HCEC 1CT (cell line): Measurements from ENCODE around the gene WFIKKN1.

Experiments used
- DNase-seq: peaks from one replicate; pipeline ENCODE4 v3.0.0-alpha.2; 2017

WFIKKN1 gene

GRCh38 chr16:630815-631405, at the start of gene WFIKKN1:
TSS of gene WFIKKN1 (plus strand) at chr16:630985. CDS start at chr16:631254, 269 bp downstream.
- DNase-seq: no peak

DNA sequence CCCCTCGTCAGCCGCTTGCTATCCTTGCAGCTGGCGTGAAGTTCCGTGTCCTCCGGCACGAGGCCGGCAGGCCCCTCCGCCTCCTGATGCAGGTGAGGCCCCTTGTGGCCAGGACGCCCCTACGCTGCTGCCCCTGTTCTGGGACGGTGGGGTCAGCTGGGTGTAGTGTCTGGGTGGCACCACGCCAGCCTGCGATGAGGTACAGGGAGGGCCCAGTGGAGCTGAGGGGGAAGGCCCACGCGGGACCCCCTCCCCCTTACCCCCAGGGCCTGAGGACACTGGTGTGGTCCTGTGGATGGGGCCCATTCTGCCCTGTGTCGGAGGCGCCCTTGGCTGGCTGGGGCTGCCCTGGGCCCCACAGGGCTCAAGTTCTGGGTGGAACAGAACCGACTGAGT, 48.6 kb upstream of the WFIKKN1 start:
- no peak for DNase-seq

GRCh38 chr16:582614-583331, 48.0 kb upstream of the WFIKKN1 start:
- DNase-seq: no peak

GRCh38 chr16:583470-583814, 47.3 kb upstream of the WFIKKN1 start:
- no peak for DNase-seq

DNA sequence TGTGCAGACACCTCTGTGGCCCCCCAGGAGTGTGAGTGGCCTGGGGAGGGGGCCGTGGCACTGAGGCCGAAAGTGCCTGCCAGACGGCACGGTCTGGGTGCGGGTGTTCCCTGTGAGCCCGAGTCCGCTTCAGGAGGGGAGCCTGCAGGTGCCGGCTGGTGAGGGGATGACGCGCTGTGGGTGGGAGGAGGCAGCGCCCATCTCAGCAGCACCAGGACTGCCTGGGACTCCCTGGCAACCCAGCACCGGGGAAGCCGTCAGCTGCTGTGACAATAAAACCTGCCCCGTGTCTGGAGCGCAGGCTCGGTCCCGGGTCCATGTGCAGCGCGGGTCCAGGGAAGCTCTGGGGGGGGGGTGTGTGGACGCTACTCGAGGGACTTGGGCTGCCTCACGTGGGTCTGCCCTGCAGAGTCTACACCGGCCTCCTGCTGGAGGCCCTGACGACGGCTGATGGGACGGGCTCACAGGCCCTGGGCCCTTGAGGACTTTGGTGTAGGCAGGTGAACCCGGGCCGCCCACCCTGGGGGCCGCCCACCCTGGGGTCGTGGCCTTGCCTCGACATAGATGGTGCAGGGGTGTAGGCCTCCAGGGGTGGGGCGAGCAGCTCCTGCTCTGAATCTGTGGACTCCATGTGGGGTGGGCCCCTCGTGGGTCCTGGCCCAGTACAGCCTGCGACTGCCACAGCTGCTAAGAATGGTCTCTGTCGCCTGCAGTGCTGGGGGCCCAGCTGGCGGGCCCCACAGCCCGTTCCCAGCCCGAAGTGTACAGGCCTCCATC, 46.8 kb upstream of the WFIKKN1 start:
- DNase-seq: no peak

DNA sequence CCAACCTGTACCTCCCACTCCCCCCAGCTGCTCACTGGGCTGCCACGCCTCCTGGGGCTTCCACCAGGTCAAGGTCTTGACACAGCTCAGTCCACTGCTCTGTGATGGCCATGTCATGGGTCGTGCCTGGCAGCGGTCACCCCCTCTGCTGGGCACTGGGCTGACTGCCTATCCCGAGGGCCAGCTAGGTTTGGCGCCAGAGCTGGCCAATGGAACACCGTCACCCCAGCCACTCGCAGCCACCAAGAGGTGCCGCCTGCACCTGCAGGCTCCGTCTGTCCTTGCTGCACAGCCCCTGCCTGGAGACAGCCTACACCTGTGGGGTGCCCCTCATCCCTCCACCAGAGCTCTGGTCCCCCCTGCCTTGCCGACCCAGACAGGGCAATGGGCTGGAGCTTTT, 45.4 kb upstream of the WFIKKN1 start:
- DNase-seq: no peak

- no peak for DNase-seq
These were observed 44.6 kb upstream of the WFIKKN1 start for GRCh38 chr16:586047-586644.

GRCh38 chr16:586645-587590, 43.9 kb upstream of the WFIKKN1 start:
- no peak for DNase-seq

GRCh38 chr16:588639-588888, 42.2 kb upstream of the WFIKKN1 start:
- peak; percentile 33 for DNase-seq

GRCh38 chr16:588889-589657, 41.7 kb upstream of the WFIKKN1 start:
- DNase-seq: peak; percentile 89

DNA sequence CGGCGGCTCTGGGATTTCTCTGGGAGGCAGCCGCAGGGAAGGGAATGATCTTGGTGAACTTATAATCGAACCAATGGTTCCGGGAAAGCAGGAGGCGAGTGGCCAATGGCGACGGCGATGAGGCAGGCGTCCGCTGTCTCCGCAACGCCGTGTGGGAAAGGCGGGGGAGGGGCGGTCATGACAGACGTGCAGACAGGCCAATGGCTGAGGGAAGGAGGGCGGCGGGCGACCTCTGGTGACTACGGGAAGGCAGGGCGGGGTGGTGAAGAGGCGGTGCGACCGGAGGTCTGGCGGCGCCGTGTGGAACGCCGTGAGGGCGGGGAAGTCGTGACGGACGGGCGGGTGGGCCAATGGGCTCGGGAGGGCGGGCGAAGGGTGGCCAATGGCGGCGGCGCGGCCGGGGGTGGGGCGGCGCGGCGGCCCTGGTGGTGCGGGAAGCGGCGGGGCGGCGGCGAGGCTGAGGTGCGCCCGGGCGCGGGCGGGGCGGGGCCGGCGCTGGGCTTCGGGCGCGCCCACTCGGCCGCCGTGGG, 41.1 kb upstream of the WFIKKN1 start, which contains the start of gene RAB40C:
TSS of gene RAB40C (plus strand) at position 409 of the 530 bp plus-strand sequence. CDS start 226 bp downstream, outside the sequence.
- peak; percentile 96 for DNase-seq

- peak; percentile 44 for DNase-seq
These were observed 40.5 kb upstream of the WFIKKN1 start for GRCh38 chr16:590188-590814.

DNA sequence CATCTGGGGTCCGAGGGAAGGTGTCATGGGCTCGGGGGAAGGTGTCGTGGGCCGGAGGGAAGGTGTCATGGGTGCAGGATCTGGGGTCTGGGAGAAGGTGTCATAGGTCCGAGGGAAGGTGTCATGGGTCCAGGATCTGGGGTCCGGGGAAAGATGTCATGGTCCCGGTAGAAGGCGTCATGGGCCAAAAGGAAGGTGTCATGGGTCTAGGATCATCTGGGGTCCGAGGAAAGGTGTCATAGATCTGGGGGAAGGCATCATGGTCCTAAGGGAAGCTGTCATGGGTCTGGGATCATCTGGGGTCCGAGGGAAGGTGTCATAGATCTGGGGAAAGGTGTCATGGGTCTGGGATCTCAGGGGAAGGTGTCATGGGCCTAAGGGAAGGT, 40.0 kb upstream of the WFIKKN1 start:
- no peak for DNase-seq

DNA sequence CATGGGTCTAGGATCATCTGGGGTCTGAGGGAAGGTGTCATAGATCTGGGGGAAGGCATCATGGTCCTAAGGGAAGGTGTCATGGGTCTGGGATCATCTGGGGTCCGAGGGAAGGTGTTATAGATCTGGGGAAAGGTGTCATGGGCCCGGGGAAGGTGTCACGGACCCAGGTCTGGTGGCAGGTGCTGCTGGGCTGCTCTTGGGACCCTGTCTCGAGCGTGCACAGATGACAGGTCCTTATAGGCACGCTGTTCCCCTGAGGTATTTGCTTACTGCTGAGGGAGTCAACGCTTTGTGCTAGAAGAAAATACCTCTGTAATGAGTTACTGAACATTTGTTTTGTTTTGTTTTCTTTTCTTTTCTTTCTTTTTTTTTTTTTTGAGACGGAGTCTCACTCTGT, 39.6 kb upstream of the WFIKKN1 start:
- no peak for DNase-seq

DNA sequence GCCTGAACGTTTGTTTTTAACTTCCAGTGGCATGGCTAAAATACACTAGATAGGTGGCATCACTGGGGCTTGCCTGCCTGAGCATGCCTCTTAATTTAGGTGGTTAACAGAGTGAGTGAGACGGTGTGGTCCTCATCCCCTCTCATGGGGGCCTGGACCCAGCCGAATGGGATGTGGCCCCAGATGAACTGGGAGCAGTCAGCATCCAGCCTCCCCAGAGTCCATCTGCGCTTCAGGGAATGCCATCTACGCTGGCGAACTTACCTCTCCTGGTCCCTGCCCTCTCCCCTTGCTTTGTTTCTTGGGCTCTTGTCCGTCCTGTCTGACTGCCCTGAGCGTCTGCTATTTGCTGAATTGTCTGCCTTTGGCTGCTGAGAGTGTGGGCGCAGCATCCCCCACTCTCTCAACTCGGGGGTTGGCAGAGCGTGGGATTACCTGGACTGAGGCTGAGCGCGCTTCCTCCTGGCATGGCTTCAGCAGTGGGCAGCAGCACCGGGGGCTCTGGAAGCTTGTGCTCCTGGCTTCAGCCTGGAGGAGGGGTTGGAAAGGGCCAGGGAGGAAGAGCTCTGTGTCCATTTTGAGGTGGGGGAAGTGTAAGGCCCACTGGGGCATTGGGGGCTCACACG, 38.8 kb upstream of the WFIKKN1 start:
- DNase-seq: no peak

DNA sequence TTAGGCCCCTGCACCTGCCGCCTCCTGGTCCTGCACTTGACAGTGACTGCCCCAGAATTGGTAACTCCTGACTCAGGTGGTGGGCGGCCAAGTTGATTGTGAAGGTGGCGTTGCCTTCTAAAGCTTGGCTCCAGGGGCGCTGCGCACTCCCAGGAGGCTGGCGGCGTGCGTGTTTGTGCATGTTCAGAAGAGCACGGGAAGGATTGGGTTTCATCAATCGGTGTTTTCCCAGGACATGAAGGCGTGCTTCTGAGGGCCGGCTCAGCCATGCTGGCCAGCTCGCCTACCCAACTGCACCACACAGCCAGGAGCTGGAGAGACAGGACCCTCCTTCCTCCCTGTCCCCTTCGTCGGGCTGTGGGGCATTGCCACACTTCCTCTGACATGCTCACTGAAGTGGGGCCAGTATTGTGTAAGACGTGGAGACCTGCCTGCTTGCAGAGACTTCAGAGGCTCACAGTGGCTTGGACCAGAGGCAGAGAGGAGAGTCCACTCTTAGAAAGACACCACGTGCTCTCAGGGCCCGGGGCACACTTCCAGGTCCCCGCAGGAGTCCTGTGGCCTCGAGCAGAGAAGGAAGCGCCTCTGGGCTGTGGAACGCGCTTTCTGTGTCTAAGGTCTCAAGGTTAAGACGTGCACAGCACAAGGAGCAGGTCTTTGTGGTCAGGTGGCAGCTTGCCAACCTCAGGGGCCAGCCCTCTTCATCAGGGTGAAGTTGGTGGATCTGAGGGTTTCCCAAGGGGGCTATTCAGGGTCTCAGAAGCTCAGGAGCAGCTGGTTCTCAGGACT, 38.1 kb upstream of the WFIKKN1 start:
- no peak for DNase-seq

GRCh38 chr16:593406-593805, 37.4 kb upstream of the WFIKKN1 start:
- DNase-seq: no peak

GRCh38 chr16:593807-594206, 37.0 kb upstream of the WFIKKN1 start:
- no peak for DNase-seq

DNA sequence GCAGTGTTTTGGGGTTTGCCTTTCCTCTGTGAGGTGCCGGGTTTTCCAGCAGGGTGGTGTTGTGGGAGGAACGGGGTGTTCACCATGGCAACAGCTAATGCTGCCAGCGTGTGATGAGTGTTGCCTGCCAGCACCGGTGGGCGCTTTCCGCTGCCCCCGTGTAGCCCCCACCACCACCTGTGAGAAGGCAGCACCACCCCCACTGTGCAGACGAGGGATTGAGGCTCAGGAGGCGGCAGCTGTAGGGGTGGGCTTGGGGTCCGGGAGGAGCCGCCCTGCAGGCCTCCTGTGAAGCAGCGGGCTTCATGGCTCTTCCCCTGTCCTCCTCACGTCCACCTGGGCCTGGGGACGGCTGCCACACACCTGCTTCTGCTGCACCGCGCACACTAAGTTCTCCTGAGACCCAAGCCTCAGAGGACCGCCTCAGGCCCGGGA, 35.7 kb upstream of the WFIKKN1 start:
- DNase-seq: no peak
